Nephron (organoid): ENCODE results near the gene PPP4C.

ENCODE experiments used
- H3K27ac Mint-ChIP-seq, 3 experiments: 2 replicates each; pipeline ENCODE4 v1.8.0; 2020; ENCODE audit warnings: mixed read lengths in 3 of 3, mild to moderate bottlenecking in 2 of 3, moderate library complexity in 1 of 3
- H3K27me3 Mint-ChIP-seq: 2 replicates; pipeline ENCODE4 v1.8.0; 2021; ENCODE audit warnings: low read depth, mild to moderate bottlenecking, moderate library complexity, mixed read lengths
- H3K36me3 Mint-ChIP-seq: 2 replicates; pipeline ENCODE4 v1.8.0; 2020; ENCODE audit warnings: low read depth, mixed read lengths
- H3K4me1 Mint-ChIP-seq: 2 replicates; pipeline ENCODE4 v1.8.0; 2020; ENCODE audit warnings: mixed read lengths
- H3K4me3 Mint-ChIP-seq, 3 experiments: 2 replicates each; pipeline ENCODE4 v1.8.0; 2020; ENCODE audit warnings: mild to moderate bottlenecking in 3 of 3, mixed read lengths in 3 of 3, moderate library complexity in 2 of 3
- H3K9me3 Mint-ChIP-seq: 2 replicates; pipeline ENCODE4 v1.8.0; 2020; ENCODE audit warnings: mixed read lengths
- CTCF ChIP-seq, 3 experiments: fragments of 200-600 bp; sonication (generic); IDR thresholded peaks; one replicate each; pipeline ENCODE4 v1.5.0; 2021; ENCODE audit warnings: antibody characterized with exemption in 3 of 3; ENCODE audit not compliant: unreplicated experiment in 3 of 3

PPP4C gene

DNA sequence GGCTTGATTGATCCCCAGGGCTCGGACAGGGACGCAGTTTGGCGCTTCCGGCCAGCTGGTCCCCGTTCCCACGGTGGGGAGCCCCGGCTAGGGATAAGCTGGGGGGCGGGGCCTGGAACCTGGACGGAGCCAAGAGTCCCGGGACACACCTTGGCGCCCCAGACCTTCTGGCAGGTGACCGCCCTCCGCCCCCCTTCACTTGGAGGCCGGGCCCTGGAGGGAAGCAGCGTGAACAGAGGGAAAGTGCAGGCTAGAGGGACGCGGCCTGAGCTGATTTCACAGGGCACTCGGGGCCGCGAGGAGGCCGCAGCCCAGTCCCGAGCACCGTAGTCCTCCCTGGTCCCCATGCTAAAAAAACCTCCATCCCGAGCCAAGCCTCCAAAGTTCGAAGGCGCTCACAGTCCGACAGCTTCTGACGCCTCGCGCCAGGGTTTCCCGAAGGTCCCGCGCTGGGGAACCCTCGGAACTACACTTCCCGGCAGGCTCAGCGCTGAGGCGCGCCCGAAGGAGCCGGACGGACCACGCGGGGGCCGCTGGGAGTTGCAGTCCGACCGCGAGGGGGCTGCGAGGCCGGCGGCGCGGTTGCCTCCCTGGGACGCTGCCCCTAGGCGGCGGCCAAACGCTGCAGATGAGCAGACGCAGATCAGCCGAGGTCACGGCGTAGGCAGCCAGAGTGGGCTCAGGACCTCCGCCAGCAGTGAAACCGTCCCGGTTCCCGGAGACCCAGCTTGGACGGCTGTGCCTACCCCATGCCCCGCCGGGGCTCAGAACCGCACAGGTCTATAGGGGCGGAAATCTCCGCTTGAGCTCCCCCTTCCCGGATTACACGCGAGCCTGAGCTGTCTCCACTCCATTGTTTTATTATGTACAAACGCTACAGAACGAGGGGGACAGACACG, 15.9 kb downstream of the PPP4C start, which contains the start of gene TBX6:
TSS of gene TBX6 (minus strand) at position 451 of the 899 bp plus-strand sequence. CDS start 731 bp downstream, outside the sequence.
- TF ChIP-seq CTCF (IDR thresholded peaks at IDR 0.05; ENCODE audit: unreplicated experiment in 3 of 3), result peak; percentile 64 to 79 (median 69)
- Mint-ChIP-seq H3K4me3 (peak within 1 kb of the TSS; percentile 87 to 91 (median 91)), H3K9me3 (no peaks in the 10 kb centered on the region), H3K4me1 (peaks cover 41% of the 10 kb centered on the region), H3K27me3 (no peaks in the 10 kb centered on the region), H3K27ac (peak within 1 kb of the TSS; percentile 82 to 95 (median 83)), H3K36me3 (peaks cover 14% of the 10 kb centered on the region)

GRCh38 chr16:30092373-30093010, 16.7 kb downstream of the PPP4C start:
- H3K4me3 Mint-ChIP-seq, result peak overlapping the region; percentile 87 to 91 (median 91)
- TF ChIP-seq CTCF (IDR thresholded peaks at IDR 0.05; ENCODE audit: unreplicated experiment in 3 of 3), result peak; percentile 38 to 55 (median 49)
- no peaks in the 10 kb centered on the region for H3K27me3 Mint-ChIP-seq
- peaks cover 11% of the 10 kb centered on the region for H3K36me3 Mint-ChIP-seq
- peak overlapping the region; percentile 82 to 95 (median 83) for H3K27ac Mint-ChIP-seq
- H3K9me3 Mint-ChIP-seq, result peaks cover 2% of the 10 kb centered on the region
- H3K4me1 Mint-ChIP-seq, result peaks cover 44% of the 10 kb centered on the region

DNA sequence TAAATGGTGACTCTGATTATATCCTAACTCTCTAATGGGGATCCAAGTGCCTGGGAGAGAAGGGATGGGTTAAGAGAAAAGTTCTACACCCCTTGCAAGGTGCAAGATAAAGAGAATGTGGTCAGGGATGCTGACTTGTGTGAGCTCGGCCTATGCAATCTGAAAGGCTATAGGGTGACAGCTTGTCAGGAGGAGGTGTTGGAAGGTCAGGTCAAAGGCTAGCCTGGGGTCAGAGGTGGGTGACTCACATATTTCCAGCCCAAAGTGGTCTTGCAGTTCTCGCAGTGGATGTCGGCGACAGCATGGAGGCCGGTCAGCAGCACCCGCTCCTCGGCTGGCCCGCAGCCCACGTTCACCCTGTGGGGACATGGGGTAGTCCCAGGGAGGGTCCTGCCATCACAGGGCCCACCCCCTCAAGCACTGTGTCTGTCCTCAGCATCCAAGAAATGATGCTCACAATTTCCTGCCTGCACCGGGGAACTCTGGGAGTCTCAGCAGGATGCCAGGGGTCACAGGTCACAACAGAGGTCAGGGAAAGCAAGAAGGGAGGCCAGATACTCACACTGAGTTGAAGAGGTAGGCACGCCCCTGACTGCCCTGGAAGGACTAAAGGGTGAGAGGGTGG, 18.9 kb downstream of the PPP4C start:
- H3K4me1 Mint-ChIP-seq, result peaks cover 46% of the 10 kb centered on the region

GRCh38 chr16:30095166-30096078, 19.6 kb downstream of the PPP4C start:
- peaks cover 41% of the 10 kb centered on the region for H3K4me1 Mint-ChIP-seq
- H3K27ac Mint-ChIP-seq, result peak overlapping the region in 2 of 3 experiments; percentile 73 to 89
- no peaks in the 10 kb centered on the region for H3K27me3 Mint-ChIP-seq
- peaks cover 14% of the 10 kb centered on the region for H3K9me3 Mint-ChIP-seq
- H3K4me3 Mint-ChIP-seq, result peak overlapping the region; percentile 84 to 91 (median 85)
- no peak for TF ChIP-seq CTCF (IDR thresholded peaks at IDR 0.05; ENCODE audit: unreplicated experiment in 3 of 3)
- H3K36me3 Mint-ChIP-seq, result peaks cover 19% of the 10 kb centered on the region

More for the DNA sequence above, 18.9 kb downstream of the PPP4C start:
- H3K27ac Mint-ChIP-seq, result peak overlapping the region; percentile 72 to 89 (median 73)
- H3K4me3 Mint-ChIP-seq, result peak overlapping the region; percentile 84 to 91 (median 85)
- H3K36me3 Mint-ChIP-seq, result peaks cover 19% of the 10 kb centered on the region
- H3K9me3 Mint-ChIP-seq, result peaks cover 14% of the 10 kb centered on the region
- H3K27me3 Mint-ChIP-seq, result no peaks in the 10 kb centered on the region
- no peak for TF ChIP-seq CTCF (IDR thresholded peaks at IDR 0.05; ENCODE audit: unreplicated experiment in 3 of 3)
